Measurements from ENCODE around the gene EML2.

- TF ChIP-seq, protein P1, sequence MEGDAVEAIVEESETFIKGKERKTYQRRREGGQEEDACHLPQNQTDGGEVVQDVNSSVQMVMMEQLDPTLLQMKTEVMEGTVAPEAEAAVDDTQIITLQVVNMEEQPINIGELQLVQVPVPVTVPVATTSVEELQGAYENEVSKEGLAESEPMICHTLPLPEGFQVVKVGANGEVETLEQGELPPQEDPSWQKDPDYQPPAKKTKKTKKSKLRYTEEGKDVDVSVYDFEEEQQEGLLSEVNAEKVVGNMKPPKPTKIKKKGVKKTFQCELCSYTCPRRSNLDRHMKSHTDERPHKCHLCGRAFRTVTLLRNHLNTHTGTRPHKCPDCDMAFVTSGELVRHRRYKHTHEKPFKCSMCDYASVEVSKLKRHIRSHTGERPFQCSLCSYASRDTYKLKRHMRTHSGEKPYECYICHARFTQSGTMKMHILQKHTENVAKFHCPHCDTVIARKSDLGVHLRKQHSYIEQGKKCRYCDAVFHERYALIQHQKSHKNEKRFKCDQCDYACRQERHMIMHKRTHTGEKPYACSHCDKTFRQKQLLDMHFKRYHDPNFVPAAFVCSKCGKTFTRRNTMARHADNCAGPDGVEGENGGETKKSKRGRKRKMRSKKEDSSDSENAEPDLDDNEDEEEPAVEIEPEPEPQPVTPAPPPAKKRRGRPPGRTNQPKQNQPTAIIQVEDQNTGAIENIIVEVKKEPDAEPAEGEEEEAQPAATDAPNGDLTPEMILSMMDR (IDR thresholded peaks at IDR 0.05; ENCODE audit: low read depth, low read length, poor library complexity, severe bottlenecking), result no peak
- no peak for TF ChIP-seq EZH2phosphoT487 (IDR thresholded peaks at IDR 0.05; ENCODE audit: borderline replicate concordance, low read length)
These were observed 57.6 kb downstream of the EML2 start for GRCh38 chr19:45581576-45581975.
